HL-60 (cell line): ENCODE measurements around the gene HOXD12.

Source experiments
- POLR2AphosphoS5 ChIP-seq: IDR thresholded peaks from 2 replicates; pipeline ENCODE4 v1.6.1; 2012; ENCODE audit warnings: low read depth
- TF ChIP-seq, protein P1 (sequence below): IDR thresholded peaks from one replicate; pipeline ENCODE4 v1.5.1; 2011; ENCODE audit warnings: low read length, control low read depth, inconsistent platforms; ENCODE audit not compliant: insufficient read depth
- TF ChIP-seq, protein P2 (sequence below): IDR thresholded peaks from 2 replicates; pipeline ENCODE4 v1.6.1; 2012; ENCODE audit warnings: low read depth; ENCODE audit not compliant: insufficient replicate concordance

DNA sequence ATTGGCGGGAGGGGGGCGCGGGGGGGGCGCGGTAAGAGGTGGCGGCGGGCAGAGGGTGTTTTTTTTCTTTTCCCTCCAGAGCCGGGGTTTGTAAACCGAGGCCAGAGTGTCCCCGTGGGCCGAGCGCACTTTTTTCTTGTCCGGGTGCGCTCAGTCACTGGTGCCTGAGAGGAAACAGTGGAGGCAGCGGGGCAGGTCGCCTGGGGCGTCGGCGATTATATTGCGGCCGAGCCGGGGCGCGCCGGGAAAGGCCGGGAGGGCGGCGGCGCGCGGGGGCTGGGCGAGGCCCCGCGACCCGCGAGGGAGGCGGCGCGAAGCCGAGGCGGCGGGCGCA lies 30.2 kb downstream of the HOXD12 start:
- TF ChIP-seq, protein P1, sequence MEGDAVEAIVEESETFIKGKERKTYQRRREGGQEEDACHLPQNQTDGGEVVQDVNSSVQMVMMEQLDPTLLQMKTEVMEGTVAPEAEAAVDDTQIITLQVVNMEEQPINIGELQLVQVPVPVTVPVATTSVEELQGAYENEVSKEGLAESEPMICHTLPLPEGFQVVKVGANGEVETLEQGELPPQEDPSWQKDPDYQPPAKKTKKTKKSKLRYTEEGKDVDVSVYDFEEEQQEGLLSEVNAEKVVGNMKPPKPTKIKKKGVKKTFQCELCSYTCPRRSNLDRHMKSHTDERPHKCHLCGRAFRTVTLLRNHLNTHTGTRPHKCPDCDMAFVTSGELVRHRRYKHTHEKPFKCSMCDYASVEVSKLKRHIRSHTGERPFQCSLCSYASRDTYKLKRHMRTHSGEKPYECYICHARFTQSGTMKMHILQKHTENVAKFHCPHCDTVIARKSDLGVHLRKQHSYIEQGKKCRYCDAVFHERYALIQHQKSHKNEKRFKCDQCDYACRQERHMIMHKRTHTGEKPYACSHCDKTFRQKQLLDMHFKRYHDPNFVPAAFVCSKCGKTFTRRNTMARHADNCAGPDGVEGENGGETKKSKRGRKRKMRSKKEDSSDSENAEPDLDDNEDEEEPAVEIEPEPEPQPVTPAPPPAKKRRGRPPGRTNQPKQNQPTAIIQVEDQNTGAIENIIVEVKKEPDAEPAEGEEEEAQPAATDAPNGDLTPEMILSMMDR: no peak
- TF ChIP-seq, protein P2, sequence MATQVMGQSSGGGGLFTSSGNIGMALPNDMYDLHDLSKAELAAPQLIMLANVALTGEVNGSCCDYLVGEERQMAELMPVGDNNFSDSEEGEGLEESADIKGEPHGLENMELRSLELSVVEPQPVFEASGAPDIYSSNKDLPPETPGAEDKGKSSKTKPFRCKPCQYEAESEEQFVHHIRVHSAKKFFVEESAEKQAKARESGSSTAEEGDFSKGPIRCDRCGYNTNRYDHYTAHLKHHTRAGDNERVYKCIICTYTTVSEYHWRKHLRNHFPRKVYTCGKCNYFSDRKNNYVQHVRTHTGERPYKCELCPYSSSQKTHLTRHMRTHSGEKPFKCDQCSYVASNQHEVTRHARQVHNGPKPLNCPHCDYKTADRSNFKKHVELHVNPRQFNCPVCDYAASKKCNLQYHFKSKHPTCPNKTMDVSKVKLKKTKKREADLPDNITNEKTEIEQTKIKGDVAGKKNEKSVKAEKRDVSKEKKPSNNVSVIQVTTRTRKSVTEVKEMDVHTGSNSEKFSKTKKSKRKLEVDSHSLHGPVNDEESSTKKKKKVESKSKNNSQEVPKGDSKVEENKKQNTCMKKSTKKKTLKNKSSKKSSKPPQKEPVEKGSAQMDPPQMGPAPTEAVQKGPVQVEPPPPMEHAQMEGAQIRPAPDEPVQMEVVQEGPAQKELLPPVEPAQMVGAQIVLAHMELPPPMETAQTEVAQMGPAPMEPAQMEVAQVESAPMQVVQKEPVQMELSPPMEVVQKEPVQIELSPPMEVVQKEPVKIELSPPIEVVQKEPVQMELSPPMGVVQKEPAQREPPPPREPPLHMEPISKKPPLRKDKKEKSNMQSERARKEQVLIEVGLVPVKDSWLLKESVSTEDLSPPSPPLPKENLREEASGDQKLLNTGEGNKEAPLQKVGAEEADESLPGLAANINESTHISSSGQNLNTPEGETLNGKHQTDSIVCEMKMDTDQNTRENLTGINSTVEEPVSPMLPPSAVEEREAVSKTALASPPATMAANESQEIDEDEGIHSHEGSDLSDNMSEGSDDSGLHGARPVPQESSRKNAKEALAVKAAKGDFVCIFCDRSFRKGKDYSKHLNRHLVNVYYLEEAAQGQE: no peak
- no peak for TF ChIP-seq POLR2AphosphoS5
